Lower lobe of right lung (tissue), 2 donors: ENCODE measurements around the gene PPP1R12B. TPM values are rescaled to one million over a fixed set of nuclear protein-coding genes. Genes with fewer than 3 reads are reported as not detected.

Experiments used
- ATAC-seq, 2 donors: fragments of 200-7000 bp; cut with Tn5 transposase; one replicate each; pipeline ENCODE4 v1.9.1; 2020 to 2022; ENCODE audit warnings: mild to moderate bottlenecking in 2 of 2, moderate library complexity in 2 of 2
- DNase-seq: peaks from one replicate; pipeline ENCODE4 v3.0.0-alpha.2; 2020
- H3K27ac ChIP-seq: fragments of 200-600 bp; one replicate; pipeline ENCODE4 v1.8.0; 2022
- H3K27me3 ChIP-seq: fragments of 200-600 bp; one replicate; pipeline ENCODE4 v1.8.0; 2022; ENCODE audit warnings: low read depth
- H3K36me3 ChIP-seq: fragments of 200-600 bp; one replicate; pipeline ENCODE4 v1.8.0; 2022; ENCODE audit warnings: mild to moderate bottlenecking
- H3K4me1 ChIP-seq: fragments of 200-600 bp; one replicate; pipeline ENCODE4 v1.8.0; 2022
- H3K4me3 ChIP-seq: fragments of 200-600 bp; one replicate; pipeline ENCODE4 v1.8.0; 2022; ENCODE audit warnings: mild to moderate bottlenecking
- H3K9me3 ChIP-seq: fragments of 200-600 bp; one replicate; pipeline ENCODE4 v1.8.0; 2022
- intact Hi-C: fragments of 100-400 bp; cut with DNase I; formaldehyde crosslinking; loops from one replicate; pipeline ENCODE4 v1.11.0; 2022
- total RNA-seq: library from RNA; stranded (reverse); fragmentation: NEBNext Ultra II Directional; extraction: Animal tissue kit (Norgen Biotek cat#: 25700); gene quantifications from one replicate; pipeline ENCODE4 v1.2.1, GENCODE V29; 2021
- TF ChIP-seq, protein P1 (sequence below): fragments of 200-600 bp; IDR thresholded peaks from one replicate; pipeline ENCODE4 v1.8.0; 2022; ENCODE audit warnings: antibody characterized with exemption, mild to moderate bottlenecking
- donor health status: DM: no; HTN: yes; CAD: no; lungs with severe emphysema.

PPP1R12B gene
- total RNA-seq, 1 donor from 2014 or later, result 41.4 TPM

DNA sequence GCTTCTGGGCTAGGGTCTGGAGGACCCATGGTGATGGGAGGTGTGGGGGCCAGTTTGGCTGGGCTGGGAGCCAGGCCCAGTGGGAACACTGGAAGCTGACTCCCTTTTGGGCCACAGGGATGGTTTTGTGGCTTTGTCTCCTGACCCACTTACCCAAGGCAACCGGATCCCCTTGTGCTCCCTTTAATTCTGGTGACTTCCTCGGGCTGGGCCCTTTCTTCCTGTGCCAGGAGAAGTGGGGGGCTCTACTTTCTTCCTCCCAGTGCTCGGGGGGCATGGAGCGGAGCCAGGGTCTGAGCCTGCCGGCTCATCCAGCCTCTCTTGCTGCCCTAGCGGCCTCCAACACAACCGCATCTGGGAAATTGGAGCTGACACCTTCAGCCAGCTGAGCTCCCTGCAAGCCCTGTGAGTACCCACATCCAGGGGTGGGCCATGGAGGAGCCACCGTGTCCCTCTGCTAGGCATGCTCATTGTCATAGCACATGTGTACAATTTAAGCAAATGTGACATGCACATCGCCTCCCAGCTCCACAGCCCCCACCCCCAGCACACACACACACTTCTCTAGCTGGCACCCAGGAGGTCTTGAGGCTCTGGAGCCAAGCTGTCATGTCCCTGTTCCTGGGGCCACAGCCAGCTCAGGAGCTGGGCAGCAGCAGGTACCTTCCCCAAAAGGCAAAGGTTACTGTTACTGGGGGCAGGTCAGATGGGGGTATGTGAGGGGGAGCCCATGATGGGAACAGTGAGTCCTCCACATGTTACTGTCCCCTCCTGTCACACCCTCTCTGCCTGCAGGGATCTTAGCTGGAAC lies 41.8 kb upstream of the PPP1R12B start:
- Histone ChIP-seq H3K36me3 (no peaks in the 10 kb centered on the region), H3K4me1 (peaks cover 1% of the 10 kb centered on the region), H3K27me3 (no peaks in the 10 kb centered on the region), H3K27ac (no peak overlapping the region), H3K4me3 (no peak overlapping the region), H3K9me3 (no peaks in the 10 kb centered on the region)
- intact Hi-C loops, result no loop called here
- TF ChIP-seq, protein P1, sequence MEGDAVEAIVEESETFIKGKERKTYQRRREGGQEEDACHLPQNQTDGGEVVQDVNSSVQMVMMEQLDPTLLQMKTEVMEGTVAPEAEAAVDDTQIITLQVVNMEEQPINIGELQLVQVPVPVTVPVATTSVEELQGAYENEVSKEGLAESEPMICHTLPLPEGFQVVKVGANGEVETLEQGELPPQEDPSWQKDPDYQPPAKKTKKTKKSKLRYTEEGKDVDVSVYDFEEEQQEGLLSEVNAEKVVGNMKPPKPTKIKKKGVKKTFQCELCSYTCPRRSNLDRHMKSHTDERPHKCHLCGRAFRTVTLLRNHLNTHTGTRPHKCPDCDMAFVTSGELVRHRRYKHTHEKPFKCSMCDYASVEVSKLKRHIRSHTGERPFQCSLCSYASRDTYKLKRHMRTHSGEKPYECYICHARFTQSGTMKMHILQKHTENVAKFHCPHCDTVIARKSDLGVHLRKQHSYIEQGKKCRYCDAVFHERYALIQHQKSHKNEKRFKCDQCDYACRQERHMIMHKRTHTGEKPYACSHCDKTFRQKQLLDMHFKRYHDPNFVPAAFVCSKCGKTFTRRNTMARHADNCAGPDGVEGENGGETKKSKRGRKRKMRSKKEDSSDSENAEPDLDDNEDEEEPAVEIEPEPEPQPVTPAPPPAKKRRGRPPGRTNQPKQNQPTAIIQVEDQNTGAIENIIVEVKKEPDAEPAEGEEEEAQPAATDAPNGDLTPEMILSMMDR, result no peak
- ATAC-seq (no peak), DNase-seq (no peak)

DNA sequence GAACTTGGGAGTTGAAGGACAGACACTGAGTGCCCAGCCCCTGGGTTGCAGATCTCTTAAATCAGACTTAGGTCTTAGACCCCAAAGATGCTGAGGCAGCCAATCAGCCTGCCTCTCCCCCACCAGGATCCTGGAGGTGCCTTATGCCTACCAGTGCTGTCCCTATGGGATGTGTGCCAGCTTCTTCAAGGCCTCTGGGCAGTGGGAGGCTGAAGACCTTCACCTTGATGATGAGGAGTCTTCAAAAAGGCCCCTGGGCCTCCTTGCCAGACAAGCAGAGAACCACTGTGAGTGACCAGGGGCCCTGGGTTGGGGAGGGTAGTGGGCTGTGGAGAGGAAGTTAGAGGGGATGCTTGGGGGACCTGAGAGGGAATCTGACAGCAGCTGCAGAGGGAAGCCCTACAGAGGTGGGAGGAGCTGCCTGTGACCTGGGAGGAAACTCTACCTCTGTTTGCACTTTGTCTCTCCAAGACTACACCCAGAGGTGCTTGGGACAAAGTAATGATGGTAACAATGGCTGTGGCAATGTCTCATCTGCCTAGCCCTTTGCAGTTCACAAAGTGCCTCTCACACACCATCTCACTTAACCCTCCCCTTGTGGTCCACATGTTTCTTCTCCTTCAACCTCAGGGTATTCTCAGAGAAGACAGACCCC lies 38.3 kb upstream of the PPP1R12B start:
- Histone ChIP-seq H3K9me3 (no peaks in the 10 kb centered on the region), H3K27ac (no peak overlapping the region), H3K4me1 (peaks cover 6% of the 10 kb centered on the region), H3K36me3 (no peaks in the 10 kb centered on the region), H3K4me3 (no peak overlapping the region), H3K27me3 (no peaks in the 10 kb centered on the region)
- no peak for DNase-seq
- intact Hi-C loops, result loop anchor here (10.0 kb wide), 1 partner anchor 115 kb away; the partner anchor contains the start of gene LGR6
- TF ChIP-seq, protein P1, result no peak
- no peak for ATAC-seq

DNA sequence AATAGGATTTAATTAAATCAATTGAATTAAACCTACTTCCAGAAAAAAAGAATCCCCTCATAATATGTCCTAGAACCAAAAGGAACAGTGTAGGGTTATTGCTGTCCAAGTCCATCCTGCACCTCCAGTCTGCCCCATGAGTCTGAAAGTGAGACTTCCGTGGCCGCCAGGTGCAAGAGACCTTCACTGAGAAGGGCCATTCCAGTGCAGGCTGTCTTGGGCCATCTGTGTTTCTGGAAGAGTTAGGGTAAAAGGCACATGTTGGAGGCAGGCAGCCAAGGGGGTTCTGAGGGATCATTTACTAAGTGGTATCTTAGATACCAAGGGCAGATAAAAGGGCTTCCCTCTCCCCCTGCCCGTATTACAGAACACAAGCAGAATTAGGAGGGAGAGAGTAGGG lies 37.8 kb upstream of the PPP1R12B start:
- H3K27ac ChIP-seq, result no peak overlapping the region
- TF ChIP-seq, protein P1, result no peak
- no peaks in the 10 kb centered on the region for H3K36me3 ChIP-seq
- intact Hi-C loops, result loop anchor here (10.0 kb wide), 1 partner anchor 116 kb away; the partner anchor contains the start of gene LGR6
- ATAC-seq (no peak), DNase-seq (no peak)
- H3K27me3 ChIP-seq, result no peaks in the 10 kb centered on the region
- H3K4me3 ChIP-seq, result no peak overlapping the region
- H3K9me3 ChIP-seq, result no peaks in the 10 kb centered on the region
- peaks cover 6% of the 10 kb centered on the region for H3K4me1 ChIP-seq

DNA sequence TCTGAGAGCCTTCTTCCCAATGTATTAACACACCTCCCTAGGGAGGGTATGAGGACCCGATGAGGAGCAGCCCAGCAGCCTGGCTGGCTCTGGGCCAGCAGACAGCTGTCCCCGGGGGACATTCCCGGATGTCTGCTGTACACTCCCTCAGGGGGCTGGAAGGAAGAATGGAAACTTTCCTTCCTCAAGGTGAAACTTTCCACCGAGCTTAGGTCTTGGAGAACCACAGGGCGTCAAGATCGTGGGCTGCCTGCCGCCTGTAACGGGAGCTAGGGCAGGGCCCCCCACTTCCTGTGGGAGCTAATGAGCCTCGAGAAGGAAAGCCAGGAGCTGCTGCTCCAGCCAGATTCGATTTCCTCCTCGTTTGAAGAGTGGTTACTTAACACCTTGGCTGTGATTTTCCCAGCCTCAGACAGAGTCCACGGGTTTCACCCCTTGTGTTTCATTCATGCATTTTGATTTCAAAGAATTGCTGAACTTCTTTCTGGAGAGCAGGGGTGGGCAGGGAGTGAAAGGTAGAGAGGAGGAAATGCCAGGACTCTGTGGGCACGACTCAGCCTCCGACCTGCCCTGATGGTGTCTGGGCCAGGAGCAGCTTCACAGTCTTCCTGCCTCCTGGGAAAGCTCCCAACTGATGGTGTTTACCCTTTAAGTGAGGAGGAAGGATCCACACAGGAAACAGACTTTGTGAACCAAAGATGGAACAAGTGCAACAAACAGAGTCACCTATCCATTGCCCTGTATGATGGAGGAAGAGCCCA lies 36.4 kb upstream of the PPP1R12B start:
- Histone ChIP-seq H3K9me3 (no peaks in the 10 kb centered on the region), H3K27ac (no peak overlapping the region), H3K4me3 (no peak overlapping the region), H3K36me3 (no peaks in the 10 kb centered on the region), H3K27me3 (no peaks in the 10 kb centered on the region), H3K4me1 (peaks cover 6% of the 10 kb centered on the region)
- no peak for DNase-seq
- intact Hi-C loops, result loop anchor here (10.0 kb wide), 1 partner anchor 117 kb away; the partner anchor contains the start of gene LGR6
- TF ChIP-seq, protein P1, result no peak
- peak in 1 of 2 donors; percentile 28 for ATAC-seq

DNA sequence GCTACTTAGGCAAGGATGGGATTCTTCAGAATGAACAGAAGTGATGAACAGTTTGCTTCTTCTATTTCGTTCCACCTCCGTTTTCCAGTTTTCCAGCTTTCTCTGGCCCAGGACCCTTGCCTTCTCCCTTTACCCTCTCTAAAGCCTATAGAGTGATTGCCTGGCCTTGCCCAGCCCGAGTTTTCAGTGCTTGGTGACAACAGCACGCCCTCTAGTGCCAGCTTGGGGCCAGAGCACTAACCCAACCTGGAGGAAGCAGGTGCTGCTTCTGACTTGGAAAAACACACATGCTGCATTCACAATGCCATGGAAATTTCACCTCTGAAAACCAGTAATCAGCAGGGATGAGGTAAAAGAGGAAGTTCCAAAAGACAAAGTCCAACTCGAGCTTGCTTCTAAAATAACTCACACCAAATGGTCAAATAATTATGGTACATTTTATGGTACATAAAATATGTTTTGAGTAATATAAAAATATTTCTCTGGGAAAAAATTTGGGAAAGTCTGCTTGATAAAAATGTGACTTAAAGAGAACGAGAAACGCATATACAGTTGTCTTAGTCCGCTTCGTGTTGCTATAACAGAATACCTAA lies 32.8 kb upstream of the PPP1R12B start:
- Histone ChIP-seq H3K4me3 (no peak overlapping the region), H3K36me3 (no peaks in the 10 kb centered on the region), H3K27ac (no peak overlapping the region), H3K27me3 (no peaks in the 10 kb centered on the region), H3K9me3 (no peaks in the 10 kb centered on the region), H3K4me1 (peaks cover 6% of the 10 kb centered on the region)
- intact Hi-C loops, result loop anchor here (10.0 kb wide), 1 partner anchor 121 kb away; the partner anchor contains the start of gene LGR6
- ATAC-seq (peak; percentile 86 to 87), DNase-seq (peak; percentile 82)
- TF ChIP-seq, protein P1, result peak; percentile 92
